GM18507 (cell line): Measurements from ENCODE around the gene PHLPP1.

Source experiments
- DNase-seq: peaks from one replicate; pipeline ENCODE4 v3.0.0; 2011; ENCODE audit warnings: low read depth; ENCODE audit not compliant: insufficient read length; ENCODE audit errors: extremely low spot score
- FAIRE-seq: peaks from 2 replicates; lab custom pipeline; 2011; peaks lifted over from hg19 to GRCh38; lab: Jason Lieb, UNC

PHLPP1 gene

GRCh38 chr18:62870643-62871042 is 155.3 kb downstream of the PHLPP1 start:
- DNase-seq: no peak
- FAIRE-seq: no peak

DNA sequence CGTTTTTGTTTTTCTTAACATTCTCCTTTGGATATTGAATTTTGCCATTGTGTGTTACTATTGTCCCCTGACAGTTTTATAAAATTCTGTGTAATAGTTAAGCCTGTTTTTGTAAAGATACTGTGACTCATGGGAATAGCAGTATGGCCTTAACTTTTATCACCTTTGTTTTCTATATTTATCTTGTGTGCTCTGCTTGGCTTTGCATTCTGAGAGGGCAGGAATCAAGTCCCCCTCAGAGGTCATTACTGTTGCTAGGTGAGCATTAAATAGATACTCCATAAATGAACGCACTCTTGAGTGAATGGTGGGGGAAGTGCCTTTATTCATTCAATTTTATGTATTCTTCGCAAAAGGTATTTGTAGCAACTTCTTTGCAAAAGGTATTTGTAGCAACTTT is 160.0 kb downstream of the PHLPP1 start:
- FAIRE-seq: no peak

DNA sequence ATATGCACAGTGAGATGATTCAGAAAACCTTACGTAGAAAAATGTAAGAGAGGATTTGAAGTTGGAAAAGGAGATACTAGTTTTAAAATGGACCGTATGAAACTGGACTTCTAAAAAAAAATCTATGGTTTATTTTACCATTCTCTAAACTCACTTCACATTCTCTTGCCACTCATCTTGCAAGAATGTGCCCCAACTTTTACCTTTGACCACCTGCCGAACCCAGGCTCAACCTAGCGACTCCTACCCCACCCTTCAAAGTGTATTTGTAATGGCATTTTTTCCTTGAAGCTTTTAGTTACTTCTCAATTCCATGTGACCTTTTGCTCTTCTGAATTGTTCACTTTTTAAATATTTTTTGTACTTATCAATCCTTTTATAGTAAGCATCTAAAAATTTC is 160.8 kb downstream of the PHLPP1 start:
- no peak for FAIRE-seq
- no peak for DNase-seq

More for the DNA sequence above, 160.0 kb downstream of the PHLPP1 start:
- no peak for DNase-seq

- no peak for DNase-seq
These were observed 161.5 kb downstream of the PHLPP1 start for GRCh38 chr18:62876828-62877227.

GRCh38 chr18:62877411-62878221 is 162.3 kb downstream of the PHLPP1 start:
- DNase-seq: no peak
- no peak for FAIRE-seq

More at GRCh38 chr18:62876828-62877227, 161.5 kb downstream of the PHLPP1 start:
- FAIRE-seq: no peak

GRCh38 chr18:62878305-62878704 is 163.0 kb downstream of the PHLPP1 start:
- FAIRE-seq: no peak
- DNase-seq: no peak

DNA sequence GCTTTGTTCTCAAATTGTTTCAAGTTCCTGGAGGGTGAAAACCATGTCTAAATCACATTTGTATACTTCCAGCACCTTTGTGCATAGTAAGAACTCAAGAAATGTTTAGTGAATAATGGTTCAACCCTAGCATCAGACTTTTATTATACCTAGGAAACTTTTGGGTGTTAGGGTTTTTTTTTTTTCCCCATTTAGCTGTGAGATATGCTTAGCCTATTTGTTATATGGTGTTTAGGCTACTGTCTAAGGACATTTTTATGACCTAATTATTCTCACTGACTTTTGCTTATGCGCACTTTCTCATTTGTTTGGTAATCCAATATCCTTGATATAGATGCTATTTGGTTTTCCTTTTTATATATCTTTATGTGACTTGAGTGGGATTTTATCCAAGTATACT is 164.7 kb downstream of the PHLPP1 start:
- no peak for DNase-seq
- FAIRE-seq: no peak

- DNase-seq (no peak), FAIRE-seq (no peak)
These were observed 165.5 kb downstream of the PHLPP1 start for GRCh38 chr18:62880673-62881364.

- FAIRE-seq (no peak), DNase-seq (no peak)
These were observed 166.2 kb downstream of the PHLPP1 start for GRCh38 chr18:62881509-62882016.

- DNase-seq: no peak
- no peak for FAIRE-seq
These were observed 168.8 kb downstream of the PHLPP1 start for GRCh38 chr18:62883937-62884735.

DNA sequence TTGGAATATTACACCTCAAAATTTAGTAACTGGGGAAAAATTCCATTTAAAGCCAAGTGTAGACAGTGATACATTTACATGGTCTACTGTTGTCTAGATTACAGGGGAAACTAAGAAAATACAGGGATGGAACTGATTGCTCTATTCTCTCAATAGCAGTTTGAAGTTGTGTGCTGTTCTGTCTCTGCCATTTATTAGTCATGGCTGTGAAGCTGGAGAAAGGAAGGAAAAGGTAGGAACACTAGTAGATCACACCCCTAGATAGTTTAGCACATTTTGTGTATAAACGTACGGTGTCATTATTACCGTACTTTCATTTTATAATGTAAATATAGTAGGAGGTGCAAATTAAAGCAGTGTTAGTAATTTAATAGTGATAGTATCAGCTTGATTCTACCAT is 170.5 kb downstream of the PHLPP1 start:
- FAIRE-seq: no peak
- no peak for DNase-seq

DNA sequence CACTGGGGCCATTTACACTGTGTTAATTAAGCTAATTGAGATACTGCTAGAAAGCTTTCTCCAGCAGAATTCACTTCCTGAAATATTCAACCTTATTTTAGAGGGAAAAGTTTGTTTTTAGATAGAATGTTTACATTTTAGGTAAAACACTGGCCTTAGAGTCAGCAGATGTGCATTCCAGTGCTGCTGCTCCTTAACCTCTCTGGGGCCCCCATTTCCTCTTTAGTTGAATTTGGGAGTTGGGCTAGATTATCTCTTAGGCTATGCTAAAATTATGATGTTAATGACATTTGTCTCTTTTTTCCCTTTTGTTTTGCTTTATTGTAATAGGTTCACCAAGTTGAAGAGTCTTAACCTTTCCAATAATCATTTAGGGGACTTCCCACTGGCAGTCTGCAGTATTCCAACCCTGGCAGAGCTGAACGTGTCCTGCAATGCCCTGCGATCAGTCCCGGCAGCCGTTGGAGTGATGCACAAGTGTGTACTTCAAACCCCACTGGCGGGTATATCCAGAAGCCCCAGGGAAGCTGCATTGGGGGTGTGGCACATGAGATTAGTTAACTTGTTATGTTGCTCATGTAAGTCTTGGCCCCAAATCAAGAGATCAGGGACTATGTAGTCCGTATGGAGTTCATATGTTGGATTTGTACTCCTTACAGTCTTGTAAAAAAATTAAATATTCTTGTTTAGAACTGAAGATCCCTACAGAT is 179.5 kb downstream of the PHLPP1 start:
- DNase-seq: no peak
- no peak for FAIRE-seq

DNA sequence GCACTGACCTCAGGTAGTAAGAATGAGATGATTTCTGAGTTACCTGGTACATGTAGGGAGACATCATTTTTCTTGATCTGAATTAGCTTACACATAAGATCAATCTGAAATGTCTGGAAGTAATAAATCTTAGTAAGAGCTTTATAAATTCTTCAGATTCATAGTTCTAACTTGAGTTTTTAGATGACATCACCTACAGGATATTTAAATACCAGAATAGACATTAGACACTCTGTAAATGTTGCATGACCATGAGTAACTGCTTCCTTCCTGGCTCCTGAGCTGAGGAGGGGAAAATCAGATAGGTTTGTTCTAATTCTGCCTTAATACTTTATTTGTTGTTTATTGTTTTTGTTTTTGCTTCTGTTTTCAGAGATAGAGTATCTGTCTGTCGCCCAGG is 181.8 kb downstream of the PHLPP1 start:
- FAIRE-seq (no peak), DNase-seq (no peak)

- peak; percentile 71 for FAIRE-seq
These were observed 183.0 kb downstream of the PHLPP1 start for GRCh38 chr18:62898359-62898758.

DNA sequence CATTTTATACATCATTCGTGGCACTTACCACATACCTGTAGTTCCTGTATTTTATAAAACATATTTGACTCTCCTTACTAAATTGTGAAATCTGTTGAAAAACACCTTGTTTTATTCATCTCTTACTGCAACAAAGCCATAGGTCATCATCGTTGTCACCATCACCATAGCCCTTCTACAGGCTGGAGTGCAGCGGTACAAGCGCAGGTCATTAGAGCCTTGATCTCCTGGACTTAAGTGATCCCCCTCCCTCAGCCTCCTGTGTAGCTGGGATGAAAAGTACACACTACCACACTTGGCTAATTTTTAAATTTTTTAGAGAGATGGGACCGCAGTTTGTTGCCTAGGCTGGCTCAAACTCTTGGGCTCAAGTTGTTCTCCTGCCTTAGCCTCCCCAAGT is 184.2 kb downstream of the PHLPP1 start:
- FAIRE-seq (no peak), DNase-seq (no peak)

More at GRCh38 chr18:62898359-62898758, 183.0 kb downstream of the PHLPP1 start:
- DNase-seq: no peak

DNA sequence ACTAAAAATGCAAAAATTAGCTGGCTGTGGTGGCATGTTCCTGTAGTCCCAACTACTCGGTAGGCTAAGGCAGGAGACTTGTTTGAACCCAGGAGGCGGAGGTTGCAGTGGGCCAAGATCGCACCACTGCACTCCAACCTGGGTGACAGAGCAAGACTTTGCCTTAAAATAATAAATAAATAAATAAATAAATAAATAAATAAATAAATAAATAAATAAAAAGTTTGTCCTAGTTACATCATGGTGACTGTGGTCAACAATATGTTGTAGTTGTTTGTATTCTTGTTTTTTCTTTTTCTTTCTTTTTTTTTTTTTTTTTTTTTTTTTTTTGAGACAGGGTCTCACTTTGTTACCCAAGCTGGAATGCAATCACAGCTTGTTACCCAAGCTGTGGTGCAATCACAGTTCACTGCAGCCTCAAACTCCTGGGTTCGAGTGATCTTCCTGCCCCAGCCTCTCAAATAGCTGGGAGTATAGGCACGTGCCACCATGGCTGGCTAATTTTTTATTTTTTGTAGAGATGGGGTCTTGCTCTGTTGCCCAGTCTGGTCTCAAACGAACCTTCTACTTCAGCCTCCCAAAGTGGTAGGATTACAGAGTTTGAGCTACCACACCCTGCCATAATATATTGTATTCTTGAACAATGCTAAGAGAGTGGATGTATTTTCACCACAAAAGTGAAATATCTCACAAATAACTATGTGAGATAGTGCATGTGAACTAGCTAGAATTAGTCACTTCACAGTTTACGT is 185.0 kb downstream of the PHLPP1 start:
- FAIRE-seq (no peak), DNase-seq (no peak)

DNA sequence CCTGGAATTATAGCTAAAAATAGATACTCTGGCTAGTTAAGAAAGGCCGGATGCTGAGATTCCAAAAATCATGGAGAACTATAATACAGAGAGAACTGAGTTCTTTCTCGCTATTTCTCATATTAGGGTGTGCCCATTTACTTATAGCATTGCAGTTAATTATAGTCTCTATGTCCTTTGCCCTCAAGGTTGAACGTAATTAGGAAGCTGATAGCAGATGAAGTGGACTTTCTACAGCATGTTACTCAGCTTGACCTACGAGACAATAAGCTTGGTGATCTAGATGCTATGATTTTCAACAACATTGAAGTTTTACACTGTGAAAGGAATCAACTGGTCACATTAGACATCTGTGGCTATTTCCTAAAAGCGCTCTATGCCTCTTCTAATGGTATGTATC is 187.4 kb downstream of the PHLPP1 start:
- DNase-seq: no peak
- no peak for FAIRE-seq

DNA sequence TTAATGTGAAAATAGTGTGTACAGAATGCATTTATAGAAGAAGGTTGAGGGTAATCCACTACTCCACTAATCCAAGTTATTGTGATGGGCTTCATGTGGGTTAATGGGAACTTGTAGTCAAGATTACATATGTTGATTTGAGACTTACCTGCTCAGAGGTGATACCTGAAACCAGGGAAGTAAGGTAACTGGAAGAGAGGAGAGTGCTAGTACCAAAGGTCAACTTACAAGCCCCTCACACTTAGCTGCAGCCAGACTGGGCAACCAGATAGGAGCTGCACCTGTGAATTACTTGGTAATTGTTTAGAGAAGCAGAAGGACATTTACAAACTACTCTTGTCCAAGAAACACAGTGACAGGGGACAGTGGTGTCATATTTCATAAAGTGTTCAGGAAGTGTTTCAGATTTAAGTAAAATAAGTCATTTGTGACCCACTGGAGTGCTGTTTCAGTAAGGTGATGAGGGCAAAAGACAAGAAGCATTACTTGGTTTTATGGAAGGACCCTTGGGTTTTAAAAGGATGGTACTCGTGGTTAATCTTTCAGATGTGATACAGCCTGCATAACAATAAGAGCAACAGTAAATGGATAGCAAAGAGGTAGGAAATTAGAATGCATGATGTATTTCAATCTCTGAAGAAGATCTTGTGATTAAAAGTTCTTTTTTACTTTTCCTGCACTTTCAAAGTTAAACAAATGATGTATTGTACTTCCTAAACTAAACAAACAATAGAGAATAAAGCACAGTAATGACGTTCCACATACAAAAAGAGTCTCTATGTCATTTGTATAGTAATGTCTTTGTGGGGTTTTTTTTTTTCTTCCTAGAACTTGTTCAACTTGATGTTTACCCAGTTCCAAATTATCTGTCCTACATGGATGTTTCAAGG is 189.3 kb downstream of the PHLPP1 start:
- DNase-seq (no peak), FAIRE-seq (no peak)
